Measurements from ENCODE around the gene RABEP1. TPM values are rescaled to one million over a fixed set of nuclear protein-coding genes. Genes with fewer than 3 reads are reported as not detected.
A peak's percentile ranks its signal among the peaks of the same experiment; 100 is the strongest.

RABEP1 gene
- total and polyA plus RNA-seq, 9 of the 15 experiments (the other 6 are each of a cell fraction or from before 2014, with no cell fraction given) = 8.2 to 38.9 (median 30.3) TPM

DNA sequence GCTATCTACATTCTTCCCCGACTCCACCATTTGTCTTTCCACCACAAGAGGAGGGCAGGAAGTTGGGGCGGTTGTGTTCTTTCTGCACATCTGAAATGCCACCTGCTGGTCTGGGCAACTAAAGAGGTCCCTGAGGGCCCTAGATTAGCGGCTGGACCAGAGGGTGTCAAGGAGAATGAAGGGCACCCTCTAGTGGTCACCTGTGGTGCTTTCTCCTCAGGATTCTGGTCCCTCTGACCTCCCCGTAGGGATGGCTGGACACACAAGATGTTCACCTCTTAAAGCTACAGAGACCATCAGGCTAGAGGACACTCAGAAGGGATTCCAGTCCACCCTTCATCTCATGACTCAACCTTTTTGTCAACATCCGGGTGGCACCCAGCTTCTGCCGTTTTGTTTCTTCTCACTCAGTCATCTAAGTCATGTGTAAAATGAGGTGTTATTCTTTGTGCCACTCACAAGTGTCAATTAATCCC is 44.5 kb upstream of the RABEP1 start:
- Histone ChIP-seq H3K27ac (ENCODE audit: extremely low read depth, low read depth, low read length) (no peak overlapping the region), H4K20me1 (replicated peaks; ENCODE audit: control insufficient read depth, insufficient read depth, low read length) (no peaks in the 10 kb centered on the region), H3K27me3 (ENCODE audit: control insufficient read depth in 2 of 2, insufficient read depth in 2 of 2, low read length in 2 of 2) (peaks cover 0 to 16% of the 10 kb centered on the region in 2 experiments; a peak in 2 of 5 replicates), H2AFZ (ENCODE audit: low read depth, low read length) (no peak overlapping the region), H3K9me1 (ENCODE audit: control insufficient read depth, insufficient read depth, low read length) (no peaks in the 10 kb centered on the region), H3K9ac (ENCODE audit: insufficient read depth in 1 of 2, low read depth in 2 of 2, low read length in 2 of 2) (no peak overlapping the region), H3K4me3 (no peak overlapping the region), H3K79me2 (ENCODE audit: control insufficient read depth, insufficient read depth, low read length) (no peaks in the 10 kb centered on the region), H3K36me3 (ENCODE audit: control insufficient read depth, insufficient read depth, low read length) (no peaks in the 10 kb centered on the region), H3K4me2 (ENCODE audit: insufficient read depth, low read length) (no peak overlapping the region), H3K9me3 (replicated peaks; ENCODE audit: control insufficient read depth, insufficient read depth, low read depth, low read length) (no peaks in the 10 kb centered on the region), H3K4me1 (replicated peaks in 1 of 2; ENCODE audit: control insufficient read depth in 2 of 2, insufficient read depth in 2 of 2, low read length in 2 of 2) (no peaks in the 10 kb centered on the region; a peak in 1 of 5 replicates)
- intact Hi-C loops (cut with micrococcal nuclease) = loop anchor here (1.0 kb wide), 1 partner anchor 40 kb away; no protein-coding TSS in a partner anchor
- DNase-seq (ENCODE audit: extremely low read depth in 1 of 4, low spot score in 3 of 4) = peak; percentile 68 to 78 (median 75)
- no TSS peak for BruUV-seq (replicated peaks)
- in situ Hi-C loops (cut with MboI) = loop anchor here (25.0 kb wide), 1 partner anchor 1200 kb away; the partner anchor contains the start of genes AIPL1 and PIMREG
- FAIRE-seq = peak; percentile 83
- CTCF ChIA-PET (ENCODE audit: low intra/inter-chr PET ratio) = interaction anchor here (2.0 kb wide), 1 partner anchor 40 kb away, joined by 9 read pairs; no protein-coding TSS in a partner anchor
- POLR2A ChIA-PET = no interaction called here
- WGBS (ENCODE audit: insufficient coverage, low coverage, missing lambda C conversion rate) = 3% methylated on average over 6 of the region's 6 CpGs
- peak; percentile 98 for ATAC-seq
- TF ChIP-seq CC2D1A (IDR thresholded peaks at IDR 0.05) (peak; percentile 16; the same call in 1 of the 2 replicates), TAL1 (IDR thresholded peaks at IDR 0.05) (peak; percentile 30; the same call in 1 of the 2 replicates), ARID1B (IDR thresholded peaks at IDR 0.05) (0 out of 2 replicates have a peak, but pooled peaks have one; percentile 13), SMC3 (conservative IDR thresholded peaks at IDR 0.05; ENCODE audit: insufficient read depth, low read depth, low read length) (0 out of 2 replicates have a peak, but pooled peaks have one; percentile 19), REST (IDR thresholded peaks at IDR 0.05; ENCODE audit: borderline replicate concordance) (peak; percentile 66; the same call in 1 of the 2 replicates), REST (CRISPR knock-in tag; IDR thresholded peaks at IDR 0.05; ENCODE audit: low read depth) (no peak), RAD21 (CRISPR knock-in tag; conservative IDR thresholded peaks at IDR 0.05 in 1 of 2, IDR thresholded peaks at IDR 0.05 in 1 of 2) (peak; percentile 57 to 72), NR2C2 (CRISPR knock-in tag; IDR thresholded peaks at IDR 0.05) (0 out of 2 replicates have a peak, but pooled peaks have one; percentile 32), NR2C2 (tag; IDR thresholded peaks at IDR 0.05) (no peak), ESRRA (IDR thresholded peaks at IDR 0.05; ENCODE audit: borderline replicate concordance, low read depth) (peak; percentile 49; the same call in 1 of the 2 replicates), ZNF384 (IDR thresholded peaks at IDR 0.05; ENCODE audit: low read depth, low read length) (peak; percentile 30; the same call in 1 of the 2 replicates), TFAP4 (CRISPR knock-in tag; IDR thresholded peaks at IDR 0.05; ENCODE audit: borderline replicate concordance) (peak; percentile 61), GABPB1 (CRISPR knock-in tag; IDR thresholded peaks at IDR 0.05) (peak; percentile 25; the same call in 1 of the 2 replicates)

Data from K562 (cell line).